A673 (cell line): Measurements from ENCODE around the gene RER1.

ENCODE experiments used
- CTCF ChIP-seq: fragments of 300-800, 200-600 bp; sonication (generic); conservative IDR thresholded peaks from 2 replicates; pipeline ENCODE4 v1.5.1; 2017; ENCODE audit warnings: low read depth, mild to moderate bottlenecking, antibody characterized with exemption, low read length, moderate library complexity, mixed read lengths
- EZH2 ChIP-seq: fragments of 200-600 bp; sonication (generic); IDR thresholded peaks from 2 replicates; pipeline ENCODE4 v1.6.1; 2017; ENCODE audit warnings: borderline replicate concordance, low read depth, mild to moderate bottlenecking, mixed read lengths, antibody characterized with exemption, low read length; ENCODE audit not compliant: poor library complexity, severe bottlenecking

DNA sequence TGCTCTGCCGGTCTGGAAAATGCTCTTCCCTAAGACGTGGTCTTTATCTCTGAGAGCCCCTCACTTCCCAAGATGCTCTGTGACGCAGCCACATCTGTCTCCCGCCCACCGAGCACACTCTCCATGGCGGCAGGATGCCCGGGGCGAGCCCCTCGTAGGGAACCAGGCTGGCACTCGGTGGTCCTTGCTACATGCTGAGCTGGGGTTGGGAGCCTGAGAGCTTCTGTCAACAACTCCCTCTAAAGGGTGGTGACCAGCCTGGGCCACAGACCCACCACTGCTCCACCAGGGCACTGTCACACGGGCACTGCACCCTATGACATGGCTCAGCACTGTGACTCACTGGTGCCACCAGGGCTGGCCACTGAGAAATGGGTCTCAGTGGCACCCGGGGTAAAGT lies 18.1 kb downstream of the RER1 start:
- TF ChIP-seq CTCF = no peak
- TF ChIP-seq EZH2 = no peak
